GF-D8 (cell line): ENCODE measurements around the gene MECP2.

Source experiments
- DNase-seq: peaks from one replicate; lab custom pipeline; 2025; lab: John Stamatoyannopoulos, UW

MECP2 gene

DNA sequence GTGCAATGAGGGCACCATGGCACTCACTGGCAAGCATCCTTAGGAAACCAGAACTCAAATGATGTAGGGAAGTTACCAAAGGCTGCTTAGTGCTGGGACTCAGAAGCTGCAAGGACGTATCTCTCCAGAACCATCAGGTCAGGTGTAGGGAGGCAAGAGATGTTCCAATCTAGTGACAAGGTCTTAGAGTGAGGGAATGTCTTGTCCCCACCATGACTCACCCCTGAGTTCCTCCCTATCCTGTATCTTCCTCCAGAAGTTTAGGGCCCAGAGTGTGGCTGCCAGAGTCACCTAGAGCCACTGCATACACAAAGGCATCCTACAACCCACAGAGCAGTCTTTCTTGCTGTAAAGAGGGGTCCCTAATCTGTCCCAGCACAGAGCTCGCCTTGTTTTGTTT, 63.7 kb downstream of the MECP2 start:
- DNase-seq = no peak

DNA sequence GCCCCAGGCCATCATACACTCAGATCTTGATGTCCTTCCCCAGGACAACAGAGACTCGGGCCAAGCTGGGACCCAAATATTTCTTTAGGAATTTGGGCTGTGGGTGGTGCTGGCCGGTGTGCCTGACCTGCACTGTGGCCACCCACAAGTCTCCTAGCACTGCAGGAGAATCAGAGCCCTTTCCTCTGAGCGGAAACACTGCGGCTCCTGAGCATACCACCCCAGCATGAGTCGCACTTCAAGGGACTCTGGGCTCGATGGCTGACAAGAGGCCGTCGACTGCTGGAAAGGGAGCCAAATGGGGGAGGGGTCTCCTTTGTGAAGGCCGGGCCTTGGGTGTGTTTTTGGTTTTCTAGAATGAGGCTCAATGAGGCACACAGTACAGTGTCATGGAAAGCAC, 64.9 kb downstream of the MECP2 start:
- no peak for DNase-seq

DNA sequence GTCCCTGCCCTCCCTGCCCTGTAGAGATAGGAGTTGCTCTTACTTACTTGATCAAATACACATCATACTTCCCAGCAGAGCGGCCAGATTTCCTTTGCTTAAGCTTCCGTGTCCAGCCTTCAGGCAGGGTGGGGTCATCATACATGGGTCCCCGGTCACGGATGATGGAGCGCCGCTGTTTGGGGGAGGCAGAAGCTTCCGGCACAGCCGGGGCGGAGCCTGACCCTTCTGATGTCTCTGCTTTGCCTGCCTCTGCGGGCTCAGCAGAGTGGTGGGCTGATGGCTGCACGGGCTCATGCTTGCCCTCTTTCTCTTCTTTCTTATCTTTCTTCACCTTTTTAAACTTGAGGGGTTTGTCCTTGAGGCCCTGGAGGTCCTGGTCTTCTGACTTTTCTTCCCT, 65.4 kb downstream of the MECP2 start:
- DNase-seq = no peak

GRCh38 chrX:154030715-154031305, 66.7 kb downstream of the MECP2 start:
- no peak for DNase-seq

DNA sequence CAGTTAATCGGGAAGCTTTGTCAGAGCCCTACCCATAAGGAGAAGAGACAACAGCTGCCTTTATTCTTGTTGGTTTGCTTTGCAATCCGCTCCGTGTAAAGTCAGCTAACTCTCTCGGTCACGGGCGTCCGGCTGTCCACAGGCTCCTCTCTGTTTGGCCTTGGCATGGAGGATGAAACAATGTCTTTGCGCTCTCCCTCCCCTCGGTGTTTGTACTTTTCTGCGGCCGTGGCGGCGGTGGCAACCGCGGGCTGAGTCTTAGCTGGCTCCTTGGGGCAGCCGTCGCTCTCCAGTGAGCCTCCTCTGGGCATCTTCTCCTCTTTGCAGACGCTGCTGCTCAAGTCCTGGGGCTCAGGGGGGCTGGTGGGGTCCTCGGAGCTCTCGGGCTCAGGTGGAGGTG, 67.3 kb downstream of the MECP2 start:
- DNase-seq = no peak

- no peak for DNase-seq
These were observed 68.1 kb downstream of the MECP2 start for GRCh38 chrX:154029439-154029838.

- no peak for DNase-seq
These were observed 68.9 kb downstream of the MECP2 start for GRCh38 chrX:154028502-154029184.

DNA sequence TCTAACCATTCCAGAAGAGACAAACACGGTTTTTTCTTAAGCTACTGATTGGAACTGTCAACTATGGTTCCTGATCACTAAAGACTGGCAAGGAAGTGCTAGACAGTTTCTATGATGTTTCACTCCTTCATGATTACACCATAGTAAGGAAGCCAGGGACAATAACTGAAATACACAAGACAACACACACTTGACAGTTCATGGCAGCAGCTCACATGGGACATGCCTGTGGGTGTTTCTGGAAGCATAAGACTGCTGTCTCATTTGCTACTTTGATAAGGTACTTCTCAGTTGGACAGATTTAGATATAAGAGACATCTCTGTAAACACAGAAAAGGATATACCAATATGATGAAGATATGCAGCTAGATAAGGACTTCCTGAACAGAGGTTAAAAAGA, 69.5 kb downstream of the MECP2 start:
- DNase-seq = no peak

GRCh38 chrX:154027022-154027402, 70.5 kb downstream of the MECP2 start:
- no peak for DNase-seq

- no peak for DNase-seq
These were observed 71.1 kb downstream of the MECP2 start for GRCh38 chrX:154026136-154027021.

DNA sequence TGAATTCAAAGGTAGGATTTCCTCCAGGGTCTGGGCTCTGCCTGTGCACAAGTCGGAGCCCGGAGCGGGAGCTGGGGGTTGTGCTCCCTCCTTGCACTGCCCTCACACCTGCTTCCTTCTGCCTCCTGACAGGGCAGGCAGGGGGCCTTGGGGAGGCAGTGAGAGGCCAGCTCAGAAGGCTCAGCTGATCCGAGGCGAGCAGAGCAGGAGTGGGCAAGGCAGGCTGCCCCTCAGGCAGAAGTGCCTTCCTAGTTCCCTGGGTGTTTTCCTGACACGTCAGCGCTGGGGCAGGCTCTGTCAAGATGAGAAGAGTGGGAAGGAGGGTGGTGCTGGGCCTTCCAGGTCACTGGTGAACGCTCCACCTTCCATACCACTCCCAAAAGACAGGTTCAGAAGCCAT, 72.3 kb downstream of the MECP2 start:
- DNase-seq = no peak

DNA sequence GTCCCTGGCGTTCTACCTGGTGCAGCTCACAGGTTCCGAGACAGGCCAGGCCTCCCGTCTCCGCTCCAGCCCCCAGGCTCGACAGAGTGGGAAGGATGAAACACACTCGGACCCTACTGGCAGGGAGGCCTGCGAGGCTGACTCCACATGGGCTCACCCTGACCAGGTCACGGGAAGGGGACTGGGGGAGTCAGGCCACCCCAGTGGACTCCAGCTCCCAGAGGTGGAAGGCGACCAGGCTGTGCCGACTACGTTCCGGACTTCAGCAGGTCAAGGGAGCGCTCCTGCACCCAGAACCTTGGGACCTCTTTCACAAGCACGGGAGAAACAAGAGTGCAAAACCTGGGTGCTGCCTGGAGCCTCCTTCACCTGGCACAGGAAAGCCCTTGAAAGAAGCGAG, 73.2 kb downstream of the MECP2 start:
- no peak for DNase-seq

DNA sequence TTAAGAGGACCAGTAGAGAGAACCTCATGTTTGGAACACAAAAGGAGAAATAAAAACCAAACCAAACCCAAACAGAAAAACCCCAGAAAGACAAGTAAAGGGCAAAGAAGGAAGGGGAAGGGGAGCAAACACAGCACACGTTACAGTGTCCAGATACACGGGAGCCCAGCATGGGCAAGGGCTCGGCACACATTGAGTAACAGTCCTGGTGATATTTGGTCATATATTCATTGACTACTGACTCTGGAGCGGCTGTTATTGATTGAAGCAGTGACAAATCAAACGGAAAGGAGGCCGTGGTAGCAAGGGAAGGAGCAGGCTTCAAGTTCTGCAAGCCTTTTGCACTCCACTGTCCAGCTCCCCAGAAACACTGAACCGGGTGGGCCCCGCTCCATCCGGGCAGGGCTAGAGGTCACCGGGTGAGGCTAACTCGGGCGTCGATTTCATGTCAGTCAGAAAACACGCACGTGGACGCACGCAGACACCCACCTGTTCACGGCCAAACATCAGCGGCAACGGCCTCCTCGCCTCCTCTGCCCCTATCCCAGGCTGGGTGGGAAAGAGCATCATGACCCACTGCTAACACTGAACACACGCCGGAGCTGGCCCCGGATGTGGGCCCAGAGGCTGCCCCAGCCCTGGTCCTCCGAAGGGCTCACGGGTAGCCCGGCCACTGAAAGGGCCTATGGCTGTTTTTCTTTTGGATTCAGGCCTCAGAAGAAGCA, 74.1 kb downstream of the MECP2 start:
- DNase-seq = no peak

DNA sequence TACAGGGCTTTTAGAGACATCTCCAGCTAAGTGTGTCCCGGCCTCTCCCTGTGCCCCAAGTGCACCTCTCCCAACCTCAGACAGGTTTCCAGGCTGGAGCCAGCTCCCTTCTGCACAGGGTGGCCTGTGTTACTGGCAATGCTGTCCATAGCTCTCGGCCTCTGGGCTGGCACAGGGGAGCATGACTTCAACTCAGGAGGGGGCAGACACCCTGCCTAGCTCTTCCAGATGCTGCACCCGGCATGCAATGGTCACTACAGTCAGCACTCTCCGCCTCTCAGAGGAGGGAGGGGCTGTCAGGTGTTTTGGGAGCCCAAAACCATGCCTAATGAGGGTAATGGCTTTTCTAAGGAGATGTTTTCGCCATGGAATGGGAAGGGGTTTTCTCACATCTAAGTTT, 75.4 kb downstream of the MECP2 start:
- no peak for DNase-seq

DNA sequence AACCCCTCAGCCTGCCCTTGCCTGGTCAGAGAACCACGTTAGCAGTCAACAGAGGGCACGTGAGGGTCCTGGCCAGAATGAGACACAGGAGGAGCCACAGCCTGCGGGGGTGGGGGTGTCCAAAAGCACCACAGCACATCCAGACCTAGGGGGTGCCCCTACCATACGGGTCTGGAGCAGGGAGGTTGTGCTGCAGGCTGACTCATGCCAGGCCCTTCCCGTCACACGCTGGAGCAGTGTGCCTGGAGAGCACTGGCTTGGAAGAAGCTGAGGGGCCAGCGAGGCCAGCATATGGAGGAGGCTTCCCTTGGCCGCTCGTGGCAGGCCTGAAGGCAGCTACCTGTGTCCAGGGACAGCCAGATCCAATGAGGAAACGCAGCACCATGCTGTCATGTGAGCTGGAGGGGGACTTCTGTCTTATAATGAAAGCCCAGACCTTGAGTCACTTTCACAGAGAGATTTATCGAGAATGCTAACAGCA, 76.3 kb downstream of the MECP2 start:
- no peak for DNase-seq

DNA sequence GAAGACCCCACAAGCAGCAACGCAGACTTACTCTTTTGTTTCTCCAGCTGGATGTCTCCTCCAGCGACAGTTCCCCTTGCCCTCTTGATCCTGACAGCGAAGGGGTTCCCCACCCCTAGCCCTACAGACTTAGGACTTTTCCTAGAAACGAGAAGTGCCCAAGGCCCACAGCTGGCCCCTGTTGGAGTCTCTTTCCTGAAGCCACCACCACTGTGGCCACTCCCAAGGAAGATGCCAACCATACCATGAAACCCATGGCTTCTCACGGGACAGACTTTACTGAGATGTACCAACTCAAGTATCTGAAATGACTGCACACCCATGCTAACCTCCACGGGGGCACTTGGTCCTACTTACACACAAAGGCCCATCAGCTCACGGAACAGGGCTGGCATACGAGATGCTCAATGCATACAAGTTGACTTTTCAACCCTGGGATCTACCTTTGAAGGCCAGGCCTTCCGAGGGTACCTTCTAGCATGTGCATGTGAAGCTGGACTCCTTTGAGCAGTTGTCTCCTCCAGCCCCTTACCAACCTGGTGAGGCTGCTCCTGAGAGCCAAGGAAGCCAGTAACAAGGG, 76.9 kb downstream of the MECP2 start:
- DNase-seq = no peak

- no peak for DNase-seq
These were observed 77.6 kb downstream of the MECP2 start, which contains the start of gene IRAK1 for GRCh38 chrX:154019633-154020528. Gene IRAK1 (minus strand): TSS chrX:154019902. CDS start chrX:154019812, 90 bp downstream.

- DNase-seq = no peak
These were observed 78.4 kb downstream of the MECP2 start for GRCh38 chrX:154019061-154019621.

DNA sequence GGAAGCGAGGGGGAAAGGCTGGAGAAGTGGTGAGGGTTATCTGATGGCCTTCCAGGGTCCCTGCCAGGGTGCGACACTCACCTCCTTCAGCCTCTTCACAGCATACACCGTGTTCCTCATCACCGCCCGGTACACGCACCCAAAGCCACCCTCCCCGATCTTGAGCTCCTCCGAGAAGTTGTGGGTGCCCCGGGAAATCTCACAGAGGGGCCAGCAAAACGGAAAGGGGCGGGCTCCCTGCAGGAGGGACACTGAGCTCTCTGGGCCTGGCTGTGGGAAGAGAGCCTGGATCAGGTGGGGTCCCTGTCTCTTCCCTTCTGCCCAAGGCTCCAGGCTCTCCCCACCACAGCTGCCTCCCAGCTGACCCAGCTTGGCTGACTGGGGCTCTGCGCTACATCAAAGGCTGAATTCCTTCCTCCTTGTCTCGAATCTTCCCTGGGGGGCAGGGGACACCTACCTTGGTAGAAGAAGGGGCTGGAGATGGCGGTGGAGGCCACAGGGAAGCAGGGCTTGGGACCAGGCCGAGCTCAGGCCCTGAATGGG, 78.9 kb downstream of the MECP2 start:
- no peak for DNase-seq
